Dedifferentiated amniotic fluid mesenchymal stem cell (primary cell): ENCODE data around the gene MAN2A2.
"Not testable (repeated sequence)": the region's sequence is repeated elsewhere in the genome, so short reads cannot be mapped to it uniquely, and the experiment has no call there.

ENCODE experiments used
- DNase-seq: peaks from one replicate; pipeline ENCODE4 v3.0.0-alpha.2; 2016; ENCODE audit errors: extremely low spot score

Gene MAN2A2

GRCh38 chr15:90871139-90871715 is 31.9 kb upstream of the MAN2A2 start:
- no peak for DNase-seq

GRCh38 chr15:90871716-90872485 is 31.2 kb upstream of the MAN2A2 start:
- no peak for DNase-seq

GRCh38 chr15:90872486-90873184 is 30.5 kb upstream of the MAN2A2 start:
- DNase-seq = peak; percentile 56

- DNase-seq = no peak
Observed at GRCh38 chr15:90873488-90873997, 29.6 kb upstream of the MAN2A2 start.

GRCh38 chr15:90873998-90874605 is 29.0 kb upstream of the MAN2A2 start:
- no peak for DNase-seq

GRCh38 chr15:90874986-90875385 is 28.1 kb upstream of the MAN2A2 start:
- not testable (repeated sequence) for DNase-seq

GRCh38 chr15:90875549-90875981 is 27.5 kb upstream of the MAN2A2 start:
- DNase-seq = no peak

- DNase-seq = no peak
Observed at GRCh38 chr15:90876046-90876445, 27.1 kb upstream of the MAN2A2 start.

GRCh38 chr15:90876512-90877170 is 26.5 kb upstream of the MAN2A2 start:
- DNase-seq = no peak

- no peak for DNase-seq
Observed at GRCh38 chr15:90877315-90877714, 25.8 kb upstream of the MAN2A2 start.

GRCh38 chr15:90877996-90878395 is 25.1 kb upstream of the MAN2A2 start:
- DNase-seq = no peak

GRCh38 chr15:90878660-90879059 is 24.4 kb upstream of the MAN2A2 start:
- no peak for DNase-seq

GRCh38 chr15:90879730-90880366 is 23.3 kb upstream of the MAN2A2 start:
- DNase-seq = no peak

- no peak for DNase-seq
Observed at GRCh38 chr15:90880381-90881145, 22.5 kb upstream of the MAN2A2 start.

- no peak for DNase-seq
Observed at GRCh38 chr15:90881181-90881977, 21.7 kb upstream of the MAN2A2 start.

- DNase-seq = no peak
Observed at GRCh38 chr15:90881978-90882721, 21.0 kb upstream of the MAN2A2 start.

- no peak for DNase-seq
Observed at GRCh38 chr15:90882781-90883525, 20.1 kb upstream of the MAN2A2 start.

GRCh38 chr15:90883526-90883975 is 19.6 kb upstream of the MAN2A2 start:
- no peak for DNase-seq
